Raji (cell line): ENCODE measurements around the gene ANLN.

Experiments
- POLR2A ChIP-seq: IDR thresholded peaks from 2 replicates; pipeline ENCODE4 v1.6.1; 2011; ENCODE audit warnings: low read depth, low read length, control low read depth; ENCODE audit not compliant: insufficient read depth

The ANLN gene, protein sequence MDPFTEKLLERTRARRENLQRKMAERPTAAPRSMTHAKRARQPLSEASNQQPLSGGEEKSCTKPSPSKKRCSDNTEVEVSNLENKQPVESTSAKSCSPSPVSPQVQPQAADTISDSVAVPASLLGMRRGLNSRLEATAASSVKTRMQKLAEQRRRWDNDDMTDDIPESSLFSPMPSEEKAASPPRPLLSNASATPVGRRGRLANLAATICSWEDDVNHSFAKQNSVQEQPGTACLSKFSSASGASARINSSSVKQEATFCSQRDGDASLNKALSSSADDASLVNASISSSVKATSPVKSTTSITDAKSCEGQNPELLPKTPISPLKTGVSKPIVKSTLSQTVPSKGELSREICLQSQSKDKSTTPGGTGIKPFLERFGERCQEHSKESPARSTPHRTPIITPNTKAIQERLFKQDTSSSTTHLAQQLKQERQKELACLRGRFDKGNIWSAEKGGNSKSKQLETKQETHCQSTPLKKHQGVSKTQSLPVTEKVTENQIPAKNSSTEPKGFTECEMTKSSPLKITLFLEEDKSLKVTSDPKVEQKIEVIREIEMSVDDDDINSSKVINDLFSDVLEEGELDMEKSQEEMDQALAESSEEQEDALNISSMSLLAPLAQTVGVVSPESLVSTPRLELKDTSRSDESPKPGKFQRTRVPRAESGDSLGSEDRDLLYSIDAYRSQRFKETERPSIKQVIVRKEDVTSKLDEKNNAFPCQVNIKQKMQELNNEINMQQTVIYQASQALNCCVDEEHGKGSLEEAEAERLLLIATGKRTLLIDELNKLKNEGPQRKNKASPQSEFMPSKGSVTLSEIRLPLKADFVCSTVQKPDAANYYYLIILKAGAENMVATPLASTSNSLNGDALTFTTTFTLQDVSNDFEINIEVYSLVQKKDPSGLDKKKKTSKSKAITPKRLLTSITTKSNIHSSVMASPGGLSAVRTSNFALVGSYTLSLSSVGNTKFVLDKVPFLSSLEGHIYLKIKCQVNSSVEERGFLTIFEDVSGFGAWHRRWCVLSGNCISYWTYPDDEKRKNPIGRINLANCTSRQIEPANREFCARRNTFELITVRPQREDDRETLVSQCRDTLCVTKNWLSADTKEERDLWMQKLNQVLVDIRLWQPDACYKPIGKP

DNA sequence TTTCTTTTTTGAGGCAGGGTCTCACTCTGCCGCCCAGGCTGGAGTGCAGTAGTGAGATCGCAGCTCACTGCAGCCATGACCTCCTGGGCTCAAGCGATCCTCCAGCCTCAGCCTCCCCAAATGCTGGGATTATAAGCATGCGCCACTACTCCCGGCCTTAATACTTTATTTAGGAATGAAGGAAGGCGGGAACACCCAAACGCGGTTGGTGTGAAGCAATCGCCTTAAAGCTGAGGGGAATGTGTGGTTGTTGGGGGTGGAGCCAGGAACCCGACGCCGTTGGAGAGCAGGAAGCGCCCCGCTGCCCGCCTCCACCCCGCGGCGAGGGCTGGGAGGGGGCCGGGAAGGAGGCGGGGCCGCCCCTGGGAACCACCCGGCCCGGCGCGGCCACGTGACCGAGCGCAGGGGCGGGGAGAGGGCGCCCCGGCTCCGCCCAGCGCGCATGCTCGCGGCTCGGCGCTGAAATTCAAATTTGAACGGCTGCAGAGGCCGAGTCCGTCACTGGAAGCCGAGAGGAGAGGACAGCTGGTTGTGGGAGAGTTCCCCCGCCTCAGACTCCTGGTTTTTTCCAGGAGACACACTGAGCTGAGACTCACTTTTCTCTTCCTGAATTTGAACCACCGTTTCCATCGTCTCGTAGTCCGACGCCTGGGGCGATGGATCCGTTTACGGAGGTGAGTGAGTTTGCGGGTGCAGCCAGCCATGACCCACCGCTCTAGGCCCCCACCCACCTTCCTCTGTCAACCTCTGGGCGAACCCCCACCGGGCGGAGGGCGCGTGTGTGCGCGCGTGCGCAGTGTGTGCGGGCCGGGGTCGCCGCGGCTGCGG is at the start of gene ANLN:
Gene ANLN, plus strand, starts transcription at position 492 of the 828 bp plus-strand sequence. Its CDS starts 165 bp downstream, at position 657.
- TF ChIP-seq POLR2A, result peak; percentile 87

DNA sequence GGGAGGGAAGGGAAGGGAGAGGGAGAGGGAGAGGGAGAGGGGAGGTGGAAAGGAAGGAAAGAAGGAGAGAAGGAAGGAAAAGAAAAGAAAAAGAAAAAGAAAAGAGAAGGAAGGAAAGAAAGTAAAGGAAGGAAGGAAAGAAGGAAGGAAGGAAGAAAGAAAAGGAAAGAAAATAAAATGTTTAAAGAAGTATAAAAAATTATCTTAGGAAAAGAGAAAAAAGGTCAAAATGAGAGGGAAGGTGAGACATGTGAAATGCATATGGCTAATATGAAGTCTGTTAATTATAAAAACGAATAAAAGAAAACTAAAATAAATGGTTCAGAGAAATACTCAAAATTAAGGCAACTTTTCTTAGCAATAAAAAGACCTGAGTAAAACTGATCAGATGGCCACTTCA is 46.1 kb upstream of the ANLN start:
- TF ChIP-seq POLR2A, result no peak

DNA sequence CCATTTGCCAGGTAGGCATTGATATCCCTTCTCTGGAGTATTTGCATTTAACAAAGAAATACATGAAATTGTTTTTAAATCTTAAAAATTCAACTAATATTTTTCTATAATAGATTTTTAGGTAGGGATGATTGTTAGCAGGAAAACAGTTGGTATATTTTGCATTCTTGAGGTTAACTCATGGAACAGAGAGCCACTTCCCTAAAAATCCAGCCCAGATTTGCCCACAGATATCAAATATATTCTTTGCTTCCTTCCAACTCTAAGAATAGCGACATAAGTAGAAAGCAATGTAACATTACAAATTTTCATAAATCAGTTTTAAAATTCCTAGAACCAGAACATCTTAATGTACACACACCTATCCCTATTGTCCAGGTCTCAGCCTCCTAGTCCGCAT is 45.0 kb upstream of the ANLN start:
- no peak for TF ChIP-seq POLR2A

DNA sequence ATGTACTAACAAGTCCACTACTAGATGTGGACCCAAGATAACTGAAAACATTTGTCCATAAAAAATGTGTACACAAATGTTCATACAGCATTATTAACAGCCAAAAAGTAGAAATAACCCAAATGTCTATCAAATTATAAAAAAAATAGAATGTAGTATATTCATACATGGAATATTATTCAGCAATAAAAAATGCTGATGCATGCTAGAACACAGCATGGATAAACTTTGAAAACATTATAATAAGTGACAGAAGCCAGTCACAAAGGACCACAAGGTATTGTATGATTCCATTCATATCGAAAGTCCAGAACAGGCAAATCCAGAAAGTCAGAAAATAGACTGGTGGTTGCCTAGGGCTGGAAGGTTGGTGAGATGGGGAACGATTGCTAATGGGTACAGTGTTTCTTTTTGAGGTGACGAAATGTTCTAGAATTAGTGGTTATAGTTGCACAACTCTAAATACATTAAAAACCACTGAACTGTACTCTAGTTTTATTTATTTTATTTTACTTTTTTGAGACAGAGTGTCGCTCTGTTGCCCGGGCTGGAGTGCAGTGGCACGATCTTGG is 43.3 kb upstream of the ANLN start:
- no peak for TF ChIP-seq POLR2A

DNA sequence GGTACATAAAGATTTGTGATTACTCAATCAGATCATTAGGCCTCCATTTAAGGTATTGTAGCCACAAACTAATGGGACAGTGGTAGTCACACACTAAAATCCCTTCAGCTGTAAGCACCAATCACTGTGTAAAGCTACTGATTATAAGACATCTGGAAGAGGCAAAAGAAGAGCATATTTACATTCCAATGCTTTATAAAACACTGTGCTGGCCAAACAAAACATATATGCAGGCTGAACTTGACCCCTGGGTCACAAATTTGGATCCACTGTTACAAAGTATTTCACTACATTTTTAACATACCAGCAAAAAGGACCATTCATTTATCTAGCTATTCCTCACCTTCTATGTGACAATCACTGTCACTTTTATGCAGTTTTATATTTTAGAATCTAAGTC is 41.4 kb upstream of the ANLN start:
- no peak for TF ChIP-seq POLR2A

DNA sequence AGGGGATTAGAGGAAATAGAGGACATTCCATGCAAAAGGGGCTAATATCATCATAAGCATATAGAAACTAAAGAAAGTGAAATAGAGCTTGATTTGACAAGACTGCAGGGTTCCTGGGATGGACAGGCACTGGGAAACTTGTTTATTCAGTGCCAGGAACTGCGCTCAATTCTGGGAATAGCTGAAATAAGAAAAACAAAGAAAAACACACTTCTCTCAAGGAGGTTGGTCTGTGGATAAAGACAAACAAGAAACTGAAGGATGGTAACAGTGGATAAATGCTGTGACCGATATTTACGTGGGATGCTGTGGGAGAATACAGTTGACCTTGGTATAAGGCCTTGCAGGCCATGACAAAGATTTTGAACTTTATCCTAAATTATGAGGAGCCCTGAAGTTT is 40.9 kb upstream of the ANLN start:
- TF ChIP-seq POLR2A, result no peak

DNA sequence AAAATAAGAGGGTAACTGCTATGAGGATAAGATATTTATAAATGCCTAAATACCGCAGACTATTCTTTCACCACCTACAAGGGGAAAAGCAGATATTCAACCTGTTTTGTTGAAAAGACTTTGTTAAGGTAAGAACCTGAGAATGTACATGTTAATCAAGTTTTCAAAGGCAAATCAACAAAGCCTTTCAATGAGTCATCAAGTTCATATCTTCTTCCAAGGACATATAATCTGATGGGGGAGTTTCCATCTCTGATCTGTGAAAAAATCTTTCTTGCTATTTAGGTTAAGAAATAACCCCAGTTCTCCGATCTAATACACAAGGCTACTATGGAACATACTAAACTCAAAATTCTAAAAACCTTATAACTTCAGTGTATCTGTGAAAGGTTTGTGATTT is 40.0 kb upstream of the ANLN start:
- TF ChIP-seq POLR2A, result no peak

DNA sequence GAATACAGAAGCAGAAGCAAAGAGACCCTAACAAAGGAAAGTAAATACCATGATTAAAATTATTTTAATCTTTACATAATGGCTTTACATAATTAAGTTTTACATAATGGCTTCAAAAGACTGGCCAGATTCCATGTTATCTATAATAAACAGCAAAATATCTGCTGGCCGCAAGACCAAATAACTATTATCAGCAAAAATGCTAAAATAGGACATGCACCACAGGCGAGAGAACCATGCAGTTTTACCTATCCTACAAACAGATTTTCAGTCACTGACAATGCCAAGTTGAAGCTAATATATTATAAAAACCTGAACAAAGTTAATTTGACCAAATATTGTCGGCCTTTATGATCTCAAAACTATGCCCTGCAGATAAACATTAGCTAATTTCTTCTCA is 34.2 kb upstream of the ANLN start:
- no peak for TF ChIP-seq POLR2A

DNA sequence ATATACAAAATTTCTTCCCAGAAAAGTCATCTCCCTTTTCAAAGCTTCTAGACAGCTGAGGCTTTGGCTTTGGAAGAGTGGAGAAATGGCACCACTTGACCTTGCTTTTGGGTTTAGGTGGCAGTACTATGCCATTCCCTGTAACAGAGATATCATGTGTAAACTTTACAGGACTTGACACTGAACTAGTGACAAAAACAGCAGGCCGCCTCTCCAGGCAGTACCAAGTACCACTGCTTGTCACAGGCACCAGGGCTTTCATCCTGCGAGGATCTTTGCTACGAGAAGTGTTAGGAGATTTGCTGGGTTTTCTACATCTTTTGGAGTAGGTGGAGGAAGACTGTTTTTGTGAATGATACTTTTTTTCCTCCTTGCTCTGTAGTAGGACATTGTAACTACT is 32.6 kb upstream of the ANLN start:
- no peak for TF ChIP-seq POLR2A

DNA sequence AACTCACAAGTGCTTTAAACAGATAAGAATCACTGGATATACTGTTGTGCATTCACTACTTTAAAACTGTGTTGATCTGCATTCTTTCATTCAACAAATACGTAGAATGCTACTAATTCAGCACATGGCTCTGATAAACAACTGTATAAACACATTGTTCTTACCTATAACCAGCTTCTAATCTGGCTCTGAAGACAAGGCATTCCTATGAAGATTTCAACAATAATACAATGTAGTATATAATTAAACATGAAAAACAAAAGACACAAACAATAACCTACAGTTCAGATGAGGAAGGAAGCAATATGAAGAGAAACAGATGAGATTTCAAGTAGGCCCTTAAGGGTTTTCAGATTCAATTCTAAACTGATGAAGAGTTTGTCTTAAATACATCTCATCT is 31.1 kb upstream of the ANLN start:
- no peak for TF ChIP-seq POLR2A

DNA sequence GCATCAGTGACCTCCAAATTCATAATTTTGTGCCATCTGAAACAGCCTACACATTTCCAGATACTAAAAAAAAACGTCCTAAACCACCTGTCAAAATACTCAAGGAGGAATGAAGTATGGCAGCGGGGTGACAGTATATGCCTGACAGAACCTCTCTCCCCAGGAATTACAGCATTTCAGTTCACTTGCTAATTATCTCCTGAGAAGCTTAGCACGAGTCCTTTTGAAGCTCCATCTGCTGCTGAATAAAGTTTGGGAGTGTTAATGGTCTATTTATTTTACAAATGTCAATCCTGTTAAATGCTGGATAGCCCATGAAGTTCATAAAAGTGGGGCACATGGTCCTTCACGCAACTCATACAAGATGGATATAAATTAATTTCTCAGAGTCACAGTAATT is 29.4 kb upstream of the ANLN start:
- no peak for TF ChIP-seq POLR2A

DNA sequence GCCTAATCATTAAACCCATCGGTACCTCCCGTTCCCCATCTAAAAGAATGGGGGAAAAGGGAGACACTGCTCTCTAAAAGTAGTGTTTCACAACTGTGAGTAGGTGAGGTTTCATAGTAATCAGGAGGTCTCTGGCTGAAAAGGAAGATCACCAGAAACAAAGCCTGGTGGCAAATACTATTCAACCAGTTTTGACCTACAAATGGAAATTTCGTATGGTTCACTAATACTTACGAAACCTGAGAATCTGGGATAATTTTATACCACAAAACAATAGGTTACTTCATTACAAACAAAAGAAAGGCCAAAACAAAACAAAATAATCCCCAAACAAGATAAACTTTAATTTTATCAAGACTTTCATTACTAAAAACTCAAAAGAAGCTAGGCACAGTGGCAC is 28.4 kb upstream of the ANLN start:
- TF ChIP-seq POLR2A, result no peak

DNA sequence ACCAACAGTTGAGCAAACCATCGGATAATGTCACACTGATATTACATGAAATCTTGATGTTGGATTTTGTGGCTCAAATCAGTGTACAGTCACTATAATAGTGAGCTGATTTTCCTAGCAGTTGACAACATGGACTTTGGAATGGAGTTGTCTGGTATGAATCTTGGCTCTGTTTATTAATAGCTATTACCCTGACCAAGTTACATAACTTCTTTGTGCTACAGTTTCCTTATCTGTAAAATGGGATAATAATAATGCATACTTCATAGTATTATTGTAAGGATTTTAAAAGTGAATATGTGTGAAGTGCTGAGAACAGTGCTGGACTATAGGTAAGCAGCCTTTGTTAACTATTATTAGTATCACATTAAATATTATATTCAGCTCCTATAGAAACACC is 26.1 kb upstream of the ANLN start:
- TF ChIP-seq POLR2A, result no peak

DNA sequence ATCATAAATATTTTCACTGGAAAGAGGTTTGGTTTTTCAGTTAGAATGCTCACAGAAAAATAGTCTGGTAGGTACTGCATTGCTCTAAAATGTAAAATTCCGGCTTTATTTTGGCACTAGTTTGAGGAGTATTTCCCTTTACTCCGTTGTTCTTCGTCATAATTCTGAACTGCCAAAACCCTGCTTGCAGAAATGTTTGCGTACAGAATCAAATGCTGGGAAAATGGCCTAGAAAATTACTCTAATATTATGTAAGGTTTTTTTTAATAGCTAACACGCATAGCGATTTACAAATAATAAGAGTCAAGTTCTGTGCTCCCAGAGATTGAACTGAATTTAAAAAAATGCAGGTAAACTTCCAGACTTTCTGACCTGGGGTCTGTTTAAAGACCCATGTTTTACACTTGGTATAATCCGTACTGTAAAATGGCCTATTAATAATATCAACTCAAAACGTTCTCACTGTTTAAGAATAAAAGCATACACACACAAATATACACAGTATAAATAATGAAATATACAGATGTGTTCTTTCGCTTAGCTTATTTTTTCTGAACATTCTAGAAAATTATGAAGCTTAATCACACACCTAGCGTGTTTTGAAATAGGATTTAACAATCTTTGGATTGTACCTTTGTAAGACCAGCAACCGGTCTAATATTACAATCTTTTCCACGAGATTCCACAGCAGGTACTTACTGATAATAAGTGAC is 23.5 kb upstream of the ANLN start:
- no peak for TF ChIP-seq POLR2A
